ENCODE data around the gene HOXD9.

Gene HOXD9

DNA sequence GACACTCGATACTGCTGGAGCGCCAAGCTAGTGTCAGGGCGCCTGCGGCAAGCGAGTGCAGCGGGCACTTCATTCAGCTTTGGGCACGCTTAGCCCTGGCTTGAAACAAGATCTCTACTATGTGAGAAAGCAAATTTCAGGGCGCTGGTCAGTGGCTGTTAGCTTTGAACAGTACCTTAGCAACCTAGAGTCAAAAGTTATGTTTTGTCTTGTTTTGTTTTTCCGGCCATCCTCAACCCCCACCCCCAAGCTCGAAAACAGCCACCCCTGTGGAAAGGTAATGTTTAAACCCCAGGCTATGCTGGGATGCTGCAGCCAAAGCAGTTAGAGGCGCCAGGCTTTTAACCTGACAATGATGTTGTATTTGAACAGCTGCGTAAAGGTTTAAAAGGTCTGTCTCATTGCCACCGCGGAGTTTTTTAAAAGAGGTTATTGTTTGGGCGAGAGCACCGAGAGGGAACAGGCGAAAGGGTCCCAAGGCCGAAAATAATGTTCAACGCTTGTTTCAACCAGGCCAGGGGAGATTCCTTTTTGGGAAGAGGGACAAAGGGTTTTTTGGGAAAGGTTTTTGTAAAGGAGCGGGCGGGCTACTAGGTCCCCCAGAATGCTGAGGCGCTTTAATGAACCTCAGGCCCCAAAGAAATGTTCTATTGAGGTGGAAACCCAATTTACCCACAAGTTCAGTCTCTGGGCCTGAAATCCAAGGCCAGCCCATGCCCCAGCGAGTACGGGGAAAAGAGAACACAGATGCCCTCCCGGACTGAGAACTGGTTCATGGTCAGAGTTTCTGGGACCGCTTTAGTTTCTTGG, 8.2 kb upstream of the HOXD9 start:
- Histone ChIP-seq H3K4me3 (ENCODE audit: low read length) (no peak overlapping the region), H3K27me3 (ENCODE audit: control insufficient read depth, insufficient read depth, low read length) (peaks cover 95% of the 10 kb centered on the region), H3K36me3 (ENCODE audit: control insufficient read depth, insufficient read depth, low read length) (no peaks in the 10 kb centered on the region), H3K9me3 (ENCODE audit: control insufficient read depth, insufficient read depth, low read length) (no peaks in the 10 kb centered on the region), H3K4me1 (ENCODE audit: control insufficient read depth, insufficient read depth, low read length) (no peaks in the 10 kb centered on the region), H3K27ac (ENCODE audit: low read length) (no peak overlapping the region)
- no peak for DNase-seq (ENCODE audit: low read depth, low spot score)
- WGBS (ENCODE audit: insufficient coverage, insufficient read length) = no CpG with 5 or more reads among the region's 26 CpGs

DNA sequence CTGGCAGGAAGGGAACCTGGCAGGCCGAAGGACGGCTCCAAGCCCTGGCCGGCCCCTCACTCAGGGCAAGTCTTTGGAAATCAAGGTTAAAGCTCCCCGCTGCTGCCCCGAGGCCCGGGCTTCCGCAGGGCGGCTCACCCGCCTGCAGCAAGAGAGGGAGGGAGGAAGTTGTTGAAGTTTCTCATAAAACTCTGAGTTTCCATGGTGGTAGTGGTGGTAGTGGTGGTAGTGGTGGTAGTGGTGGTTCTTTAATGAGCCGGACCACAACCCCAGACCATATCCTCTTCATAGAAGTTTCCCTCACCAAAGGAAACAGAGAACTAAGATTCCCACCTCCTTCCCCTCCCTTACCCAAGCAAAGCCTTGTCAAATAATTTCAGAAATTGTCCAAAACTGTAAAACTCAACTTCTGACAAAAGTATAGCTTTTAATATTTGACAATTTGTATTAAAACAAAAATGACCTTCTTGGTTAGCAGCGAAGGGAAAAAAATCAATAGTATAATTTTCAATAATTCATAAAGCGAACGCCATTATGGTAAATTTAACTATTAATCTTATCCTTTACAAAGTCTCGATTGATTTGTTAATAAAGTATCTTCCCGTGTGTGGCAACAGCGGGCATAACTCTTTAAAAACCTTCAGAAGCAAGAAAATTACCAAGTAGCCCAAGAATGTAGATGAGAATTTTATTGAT, 7.4 kb upstream of the HOXD9 start:
- H3K27ac ChIP-seq (ENCODE audit: low read length) = no peak overlapping the region
- H3K4me3 ChIP-seq (ENCODE audit: low read length) = no peak overlapping the region
- no peaks in the 10 kb centered on the region for H3K9me3 ChIP-seq (ENCODE audit: control insufficient read depth, insufficient read depth, low read length)
- no CpG with 5 or more reads among the region's 16 CpGs for WGBS (ENCODE audit: insufficient coverage, insufficient read length)
- DNase-seq (ENCODE audit: low read depth, low spot score) = no peak
- peaks cover 94% of the 10 kb centered on the region for H3K27me3 ChIP-seq (ENCODE audit: control insufficient read depth, insufficient read depth, low read length)
- no peaks in the 10 kb centered on the region for H3K36me3 ChIP-seq (ENCODE audit: control insufficient read depth, insufficient read depth, low read length)
- H3K4me1 ChIP-seq (ENCODE audit: control insufficient read depth, insufficient read depth, low read length) = no peaks in the 10 kb centered on the region

DNA sequence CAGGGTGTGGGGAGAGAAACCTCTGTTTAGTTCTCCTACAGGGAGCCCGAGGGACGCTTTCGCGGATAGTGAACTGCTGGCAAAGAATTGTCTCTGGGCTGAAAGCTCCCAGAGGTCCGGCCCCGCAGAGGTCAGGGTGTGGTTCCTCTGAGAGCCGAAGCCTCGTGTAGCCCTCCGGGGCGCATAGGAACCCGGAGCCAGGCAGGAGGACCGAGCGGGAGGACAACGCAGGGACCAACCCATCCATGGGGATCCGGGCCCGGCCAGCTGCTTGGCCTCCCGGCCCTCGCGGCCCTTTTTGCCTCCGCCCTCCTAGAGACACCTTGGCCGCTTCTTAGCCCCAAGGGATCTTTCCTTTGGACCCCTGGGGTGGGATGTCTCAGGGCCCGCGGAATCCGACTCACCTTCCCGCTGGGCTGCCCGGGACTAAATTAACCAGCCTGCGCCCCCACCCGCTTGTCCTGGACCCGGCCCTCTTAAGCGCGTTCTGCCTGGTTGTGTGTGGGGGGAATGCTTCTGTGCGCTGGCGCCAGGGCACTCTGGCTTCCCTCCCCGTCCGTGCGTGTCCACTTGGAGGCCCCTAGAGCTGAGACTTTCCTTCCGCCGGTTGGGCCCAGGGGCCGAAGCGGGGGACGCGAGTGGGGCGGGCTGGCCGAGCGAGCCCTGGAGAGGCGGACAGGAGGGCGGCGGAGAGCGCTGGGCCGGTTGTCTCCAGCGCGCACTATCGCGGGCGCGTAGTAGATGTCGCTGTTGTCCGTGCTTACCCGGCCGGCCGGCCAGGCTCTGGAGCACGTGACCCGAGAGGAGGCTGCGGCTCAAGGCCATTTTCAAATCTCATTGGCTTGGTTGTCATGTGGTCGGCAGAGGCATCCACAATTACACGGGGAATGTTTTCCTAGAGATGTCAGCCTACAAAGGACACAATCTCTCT, 6.4 kb upstream of the HOXD9 start, which contains the start of gene HOXD10:
TSS of gene HOXD10 (plus strand) at position 896 of the 931 bp plus-strand sequence. CDS start 56 bp downstream, outside the sequence.
- Histone ChIP-seq H3K36me3 (ENCODE audit: control insufficient read depth, insufficient read depth, low read length) (no peaks in the 10 kb centered on the region), H3K4me3 (ENCODE audit: low read length) (no peak within 1 kb of the TSS), H3K4me1 (ENCODE audit: control insufficient read depth, insufficient read depth, low read length) (no peaks in the 10 kb centered on the region), H3K27me3 (ENCODE audit: control insufficient read depth, insufficient read depth, low read length) (peaks cover 95% of the 10 kb centered on the region), H3K27ac (ENCODE audit: low read length) (no peak within 1 kb of the TSS), H3K9me3 (ENCODE audit: control insufficient read depth, insufficient read depth, low read length) (no peaks in the 10 kb centered on the region)
- no CpG with 5 or more reads among the region's 66 CpGs for WGBS (ENCODE audit: insufficient coverage, insufficient read length)
- DNase-seq (ENCODE audit: low read depth, low spot score) = no peak

DNA sequence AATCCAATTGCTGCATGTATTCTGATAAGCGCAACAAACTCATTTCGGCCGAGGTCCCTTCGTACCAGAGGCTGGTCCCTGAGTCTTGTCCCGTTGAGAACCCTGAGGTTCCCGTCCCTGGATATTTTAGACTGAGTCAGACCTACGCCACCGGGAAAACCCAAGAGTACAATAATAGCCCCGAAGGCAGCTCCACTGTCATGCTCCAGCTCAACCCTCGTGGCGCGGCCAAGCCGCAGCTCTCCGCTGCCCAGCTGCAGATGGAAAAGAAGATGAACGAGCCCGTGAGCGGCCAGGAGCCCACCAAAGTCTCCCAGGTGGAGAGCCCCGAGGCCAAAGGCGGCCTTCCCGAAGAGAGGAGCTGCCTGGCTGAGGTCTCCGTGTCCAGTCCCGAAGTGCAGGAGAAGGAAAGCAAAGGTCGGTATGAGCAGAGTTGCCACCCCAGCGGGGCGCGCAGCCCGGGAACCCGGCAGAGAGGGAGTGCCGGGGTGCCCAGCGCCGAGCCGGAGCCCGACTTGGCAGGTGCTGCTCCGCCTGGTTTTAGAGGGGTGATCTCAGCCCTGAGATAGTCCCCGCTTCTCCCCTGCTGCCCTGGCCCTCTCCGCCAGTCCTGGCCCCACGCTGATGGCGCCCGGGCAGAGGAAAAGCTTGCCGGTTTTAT, 5.2 kb upstream of the HOXD9 start:
- 0 out of 2 replicates have a peak, but pooled peaks cover under 1% of the 10 kb centered on the region for H3K4me1 ChIP-seq (ENCODE audit: control insufficient read depth, insufficient read depth, low read length)
- no peak overlapping the region for H3K27ac ChIP-seq (ENCODE audit: low read length)
- DNase-seq (ENCODE audit: low read depth, low spot score) = no peak
- no peaks in the 10 kb centered on the region for H3K36me3 ChIP-seq (ENCODE audit: control insufficient read depth, insufficient read depth, low read length)
- H3K27me3 ChIP-seq (ENCODE audit: control insufficient read depth, insufficient read depth, low read length) = peaks cover 96% of the 10 kb centered on the region
- no CpG with 5 or more reads among the region's 40 CpGs for WGBS (ENCODE audit: insufficient coverage, insufficient read length)
- H3K9me3 ChIP-seq (ENCODE audit: control insufficient read depth, insufficient read depth, low read length) = no peaks in the 10 kb centered on the region
- no peak overlapping the region for H3K4me3 ChIP-seq (ENCODE audit: low read length)

GRCh38 chr2:176117823-176118371, 4.6 kb upstream of the HOXD9 start:
- H3K9me3 ChIP-seq (ENCODE audit: control insufficient read depth, insufficient read depth, low read length) = no peaks in the 10 kb centered on the region
- H3K4me3 ChIP-seq (ENCODE audit: low read length) = no peak overlapping the region
- H3K27me3 ChIP-seq (ENCODE audit: control insufficient read depth, insufficient read depth, low read length) = peaks cover 96% of the 10 kb centered on the region
- peaks cover 4% of the 10 kb centered on the region; the same call in 1 of the 2 replicates for H3K4me1 ChIP-seq (ENCODE audit: control insufficient read depth, insufficient read depth, low read length)
- no peak overlapping the region for H3K27ac ChIP-seq (ENCODE audit: low read length)
- no peak for DNase-seq (ENCODE audit: low read depth, low spot score)
- WGBS (ENCODE audit: insufficient coverage, insufficient read length) = no CpG with 5 or more reads among the region's 11 CpGs
- H3K36me3 ChIP-seq (ENCODE audit: control insufficient read depth, insufficient read depth, low read length) = no peaks in the 10 kb centered on the region

GRCh38 chr2:176118601-176119339, 3.7 kb upstream of the HOXD9 start:
- H3K27ac ChIP-seq (ENCODE audit: low read length) = no peak overlapping the region
- peaks cover 96% of the 10 kb centered on the region for H3K27me3 ChIP-seq (ENCODE audit: control insufficient read depth, insufficient read depth, low read length)

GRCh38 chr2:176120364-176121189, 1.9 kb upstream of the HOXD9 start:
- Histone ChIP-seq H3K27ac (ENCODE audit: low read length) (no peak overlapping the region), H3K4me1 (ENCODE audit: control insufficient read depth, insufficient read depth, low read length) (peaks cover 7% of the 10 kb centered on the region; the same call in 1 of the 2 replicates), H3K36me3 (ENCODE audit: control insufficient read depth, insufficient read depth, low read length) (no peaks in the 10 kb centered on the region), H3K9me3 (ENCODE audit: control insufficient read depth, insufficient read depth, low read length) (no peaks in the 10 kb centered on the region), H3K4me3 (ENCODE audit: low read length) (no peak overlapping the region), H3K27me3 (ENCODE audit: control insufficient read depth, insufficient read depth, low read length) (peaks cover 97% of the 10 kb centered on the region)
- DNase-seq (ENCODE audit: low read depth, low spot score) = no peak
- no CpG with 5 or more reads among the region's 13 CpGs for WGBS (ENCODE audit: insufficient coverage, insufficient read length)

More at GRCh38 chr2:176118601-176119339, 3.7 kb upstream of the HOXD9 start:
- Histone ChIP-seq H3K4me3 (ENCODE audit: low read length) (no peak overlapping the region), H3K9me3 (ENCODE audit: control insufficient read depth, insufficient read depth, low read length) (no peaks in the 10 kb centered on the region), H3K4me1 (ENCODE audit: control insufficient read depth, insufficient read depth, low read length) (peaks cover 7% of the 10 kb centered on the region; the same call in 1 of the 2 replicates), H3K36me3 (ENCODE audit: control insufficient read depth, insufficient read depth, low read length) (no peaks in the 10 kb centered on the region)
- 100% methylated on average over 1 of the region's 24 CpGs for WGBS (ENCODE audit: insufficient coverage, insufficient read length)
- no peak for DNase-seq (ENCODE audit: low read depth, low spot score)

DNA sequence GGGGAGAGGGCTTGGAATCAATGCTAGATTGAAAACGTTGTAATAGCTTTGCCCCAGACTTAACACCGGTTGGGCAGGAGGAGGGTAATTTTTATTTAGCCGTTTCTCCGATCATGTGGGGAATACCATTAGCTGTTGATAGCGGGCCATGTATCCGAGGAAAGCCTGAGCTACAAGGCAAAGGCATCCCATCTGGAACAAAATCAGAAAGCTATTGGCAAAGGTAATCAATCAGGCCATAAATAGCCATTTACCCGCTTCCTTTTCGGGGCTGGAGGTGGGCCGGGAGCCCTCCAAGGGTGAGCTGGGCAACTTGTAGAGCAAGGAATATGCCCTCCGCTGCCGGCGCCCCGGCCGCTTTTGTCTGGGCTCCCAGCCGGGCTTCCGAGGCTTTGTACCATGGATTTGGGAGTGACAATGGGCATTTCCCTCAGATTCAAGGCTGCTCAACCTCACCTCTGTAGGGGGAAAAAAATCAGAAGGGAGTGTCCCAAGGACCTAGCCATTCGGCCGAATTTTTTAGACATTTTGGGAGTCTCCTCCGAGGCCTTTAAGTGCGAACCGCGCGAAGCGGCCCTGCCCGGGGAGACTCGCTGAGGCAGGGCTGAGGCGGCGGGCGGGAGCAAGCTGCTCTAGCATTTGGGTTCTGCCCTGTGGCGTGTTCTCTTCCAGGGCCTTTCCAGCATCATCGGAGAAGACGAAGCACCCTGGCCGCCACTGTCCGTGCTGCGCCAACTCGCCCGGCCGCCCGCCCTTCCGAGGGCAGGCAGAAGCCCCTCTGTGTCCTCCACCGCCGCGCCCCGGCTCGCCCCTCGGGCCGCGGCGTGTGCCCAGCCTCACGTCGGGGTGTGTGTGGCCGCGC, 1.1 kb upstream of the HOXD9 start:
- no peaks in the 10 kb centered on the region for H3K9me3 ChIP-seq (ENCODE audit: control insufficient read depth, insufficient read depth, low read length)
- H3K27ac ChIP-seq (ENCODE audit: low read length) = no peak overlapping the region
- WGBS (ENCODE audit: insufficient coverage, insufficient read length) = no CpG with 5 or more reads among the region's 53 CpGs
- H3K36me3 ChIP-seq (ENCODE audit: control insufficient read depth, insufficient read depth, low read length) = no peaks in the 10 kb centered on the region
- no peak overlapping the region for H3K4me3 ChIP-seq (ENCODE audit: low read length)
- DNase-seq (ENCODE audit: low read depth, low spot score) = no peak
- H3K4me1 ChIP-seq (ENCODE audit: control insufficient read depth, insufficient read depth, low read length) = peaks cover 7% of the 10 kb centered on the region; the same call in 1 of the 2 replicates
- peaks cover 97% of the 10 kb centered on the region for H3K27me3 ChIP-seq (ENCODE audit: control insufficient read depth, insufficient read depth, low read length)
